ENCODE measurements around the gene UXS1. TPM values are rescaled to one million over a fixed set of nuclear protein-coding genes. Genes with fewer than 3 reads are reported as not detected.

Gene UXS1
- total and polyA plus RNA-seq, 9 of the 15 experiments (the other 6 are each of a cell fraction or from before 2014, with no cell fraction given) = 5.8 to 25.8 (median 15.0) TPM

GRCh38 chr2:106192752-106193689 lies 1.1 kb downstream of the UXS1 start (continued):
- TF ChIP-seq MAX (CRISPR knock-in tag; IDR thresholded peaks at IDR 0.05) = peak; percentile 71
- TF ChIP-seq, protein P1, sequence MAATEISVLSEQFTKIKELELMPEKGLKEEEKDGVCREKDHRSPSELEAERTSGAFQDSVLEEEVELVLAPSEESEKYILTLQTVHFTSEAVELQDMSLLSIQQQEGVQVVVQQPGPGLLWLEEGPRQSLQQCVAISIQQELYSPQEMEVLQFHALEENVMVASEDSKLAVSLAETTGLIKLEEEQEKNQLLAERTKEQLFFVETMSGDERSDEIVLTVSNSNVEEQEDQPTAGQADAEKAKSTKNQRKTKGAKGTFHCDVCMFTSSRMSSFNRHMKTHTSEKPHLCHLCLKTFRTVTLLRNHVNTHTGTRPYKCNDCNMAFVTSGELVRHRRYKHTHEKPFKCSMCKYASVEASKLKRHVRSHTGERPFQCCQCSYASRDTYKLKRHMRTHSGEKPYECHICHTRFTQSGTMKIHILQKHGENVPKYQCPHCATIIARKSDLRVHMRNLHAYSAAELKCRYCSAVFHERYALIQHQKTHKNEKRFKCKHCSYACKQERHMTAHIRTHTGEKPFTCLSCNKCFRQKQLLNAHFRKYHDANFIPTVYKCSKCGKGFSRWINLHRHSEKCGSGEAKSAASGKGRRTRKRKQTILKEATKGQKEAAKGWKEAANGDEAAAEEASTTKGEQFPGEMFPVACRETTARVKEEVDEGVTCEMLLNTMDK (IDR thresholded peaks at IDR 0.05; ENCODE audit: borderline replicate concordance, insufficient read depth, low read depth, low read length, poor library complexity, severe bottlenecking) = no peak
- peak in 1 of 2 experiments; percentile 13; a peak in 1 of 4 replicates for TF ChIP-seq HDAC1 (IDR thresholded peaks at IDR 0.05)
- TF ChIP-seq ATF3 (IDR thresholded peaks at IDR 0.05) = peak; percentile 65
- TF ChIP-seq ATF3 (CRISPR knock-in tag; conservative IDR thresholded peaks at IDR 0.05) = no peak
- TF ChIP-seq DPF2 (IDR thresholded peaks at IDR 0.05) = 0 out of 2 replicates have a peak, but pooled peaks have one; percentile 16
- TF ChIP-seq LCOR (CRISPR knock-in tag; IDR thresholded peaks at IDR 0.05) = 0 out of 2 replicates have a peak, but pooled peaks have one; percentile 14
- TF ChIP-seq CEBPG (CRISPR knock-in tag; IDR thresholded peaks at IDR 0.05) = peak; percentile 35; the same call in 1 of the 2 replicates
- TF ChIP-seq CEBPG (tag; conservative IDR thresholded peaks at IDR 0.05 in 1 of 2, IDR thresholded peaks at IDR 0.05 in 1 of 2) = peak; percentile 57 to 73
- TF ChIP-seq ZBTB8A (IDR thresholded peaks at IDR 0.05; ENCODE audit: partially characterized antibody) = no peak
- TF ChIP-seq, protein P2, sequence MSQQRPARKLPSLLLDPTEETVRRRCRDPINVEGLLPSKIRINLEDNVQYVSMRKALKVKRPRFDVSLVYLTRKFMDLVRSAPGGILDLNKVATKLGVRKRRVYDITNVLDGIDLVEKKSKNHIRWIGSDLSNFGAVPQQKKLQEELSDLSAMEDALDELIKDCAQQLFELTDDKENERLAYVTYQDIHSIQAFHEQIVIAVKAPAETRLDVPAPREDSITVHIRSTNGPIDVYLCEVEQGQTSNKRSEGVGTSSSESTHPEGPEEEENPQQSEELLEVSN (IDR thresholded peaks at IDR 0.05; ENCODE audit: borderline replicate concordance in 1 of 2, extremely low read depth in 1 of 2, insufficient read depth in 1 of 2, insufficient read length in 1 of 2, low read depth in 1 of 2, low read length in 1 of 2, poor library complexity in 1 of 2, severe bottlenecking in 1 of 2) = peak in 1 of 2 experiments; percentile 49
- TF ChIP-seq TFAP4 (CRISPR knock-in tag; IDR thresholded peaks at IDR 0.05; ENCODE audit: borderline replicate concordance) = peak; percentile 83
- 0 out of 2 replicates have a peak, but pooled peaks have one; percentile 23 for TF ChIP-seq FOXK1 (CRISPR knock-in tag; IDR thresholded peaks at IDR 0.05; ENCODE audit: borderline replicate concordance)
- peak; percentile 54 for TF ChIP-seq HMGN3 (IDR thresholded peaks at IDR 0.05; ENCODE audit: borderline replicate concordance, extremely low read depth, insufficient read length, low read depth, low read length)
- no peak for TF ChIP-seq PHF20 (IDR thresholded peaks at IDR 0.05; ENCODE audit: partially characterized antibody)
- TF ChIP-seq HDGF (IDR thresholded peaks at IDR 0.05) = no peak
- TF ChIP-seq SMARCB1 (IDR thresholded peaks at IDR 0.05; ENCODE audit: insufficient read length, low read depth) = no peak
- TF ChIP-seq SMARCA4 (IDR thresholded peaks at IDR 0.05) = 0 out of 2 replicates have a peak, but pooled peaks have one; percentile 22
- no peak for TF ChIP-seq ZKSCAN3 (CRISPR knock-in tag; IDR thresholded peaks at IDR 0.05)
- TF ChIP-seq SMC3 (conservative IDR thresholded peaks at IDR 0.05; ENCODE audit: insufficient read depth, low read depth, low read length) = no peak
- TF ChIP-seq HNRNPL (IDR thresholded peaks at IDR 0.05; ENCODE audit: low read depth, low read length) = no peak
- no peak for TF ChIP-seq BMI1 (IDR thresholded peaks at IDR 0.05; ENCODE audit: low read length)

Measured in K562 (cell line).